H1 (cell line): ENCODE measurements around the gene ASXL2. TPM values are rescaled to one million over a fixed set of nuclear protein-coding genes. Genes with fewer than 3 reads are reported as not detected.

ENCODE experiments used
- CTCF ChIA-PET: fragments of 300-600 bp; sonication (Branson Sonifier 250); formaldehyde crosslinking; loops from one replicate; lab custom pipeline; 2021; ENCODE audit not compliant: partially characterized antibody; lab: Charles Lee
- POLR2A ChIA-PET: fragments of 300-600 bp; sonication (Branson Sonifier 250); formaldehyde crosslinking; loops from one replicate; lab custom pipeline; 2021; ENCODE audit warnings: inconsistent platforms; ENCODE audit not compliant: partially characterized antibody; lab: Charles Lee
- DNase-seq, 2 experiments: peaks; one replicate each; pipeline versions ENCODE4 v3.0.0 to v3.0.0-alpha.2; 2010 to 2022; ENCODE audit warnings: low spot score in 2 of 2, low read depth in 1 of 2, mixed read lengths in 1 of 2
- FAIRE-seq: peaks from 2 replicates; lab custom pipeline; 2011; peaks lifted over from hg19 to GRCh38; lab: Jason Lieb, UNC
- H2AFZ ChIP-seq: 2 replicates; pipeline ENCODE4 v1.8.1; 2012; ENCODE audit warnings: low read length, inconsistent platforms
- H2AK5ac ChIP-seq: 2 replicates; pipeline ENCODE4 v1.6.1; 2013; ENCODE audit warnings: low read depth, low read length
- H2BK120ac ChIP-seq: replicated peaks from 2 replicates; pipeline ENCODE3; 2013; ENCODE audit warnings: low read depth, low read length, inconsistent platforms
- H2BK12ac ChIP-seq: 2 replicates; pipeline ENCODE4 v1.6.1; 2013; ENCODE audit warnings: low read depth, low read length
- H2BK15ac ChIP-seq: 2 replicates; pipeline ENCODE4 v1.6.1; 2013; ENCODE audit warnings: low read length
- H2BK20ac ChIP-seq: 2 replicates; pipeline ENCODE4 v1.6.1; 2013; ENCODE audit warnings: low read length
- H2BK5ac ChIP-seq: 2 replicates; pipeline ENCODE4 v1.6.1; 2013; ENCODE audit warnings: low read depth, low read length
- H3K14ac ChIP-seq: 2 replicates; pipeline ENCODE4 v1.6.1; 2013; ENCODE audit warnings: inconsistent platforms; ENCODE audit not compliant: insufficient read length
- H3K18ac ChIP-seq: 2 replicates; pipeline ENCODE4 v1.6.1; 2013; ENCODE audit warnings: low read length; ENCODE audit errors: extremely low read depth
- H3K23ac ChIP-seq: 2 replicates; pipeline ENCODE4 v1.6.1; 2013; ENCODE audit warnings: inconsistent platforms; ENCODE audit not compliant: insufficient read length
- H3K23me2 ChIP-seq: 2 replicates; pipeline ENCODE4 v1.6.1; 2013; ENCODE audit warnings: low read depth, low read length
- H3K27ac ChIP-seq: 2 replicates; pipeline ENCODE4 v1.6.1; 2011; ENCODE audit warnings: low read depth, low read length, inconsistent platforms
- H3K27me3 ChIP-seq, 4 experiments: replicated peaks in 1 of 4; 1 replicate in 1 of 4; 2 replicates in 3 of 4; pipeline versions ENCODE4 v1.6.1 to v1.8.1; 2011 to 2013; ENCODE audit warnings: low read length in 3 of 4, mild to moderate bottlenecking in 3 of 4, inconsistent platforms in 2 of 4, mixed read lengths in 2 of 4, moderate library complexity in 1 of 4; ENCODE audit not compliant: control insufficient read depth in 3 of 4, insufficient read depth in 3 of 4; ENCODE audit errors: extremely low read depth in 1 of 4
- H3K36me3 ChIP-seq, 4 experiments: 2 replicates each; pipeline versions ENCODE4 v1.6.1 to v1.8.1; 2011 to 2013; ENCODE audit warnings: mild to moderate bottlenecking in 4 of 4, low read length in 3 of 4, moderate library complexity in 2 of 4, control low read depth in 1 of 4, inconsistent platforms in 1 of 4; ENCODE audit not compliant: insufficient read depth in 4 of 4, control insufficient read depth in 2 of 4
- H3K4ac ChIP-seq: replicated peaks from 2 replicates; pipeline ENCODE3; 2013; ENCODE audit warnings: low read length, low read depth, mixed read lengths, inconsistent platforms; ENCODE audit not compliant: insufficient read length
- H3K4me1 ChIP-seq, 4 experiments: replicated peaks in 1 of 4; 1 replicate in 1 of 4; 2 replicates in 3 of 4; pipeline versions ENCODE4 v1.6.1 to v1.8.1; 2011 to 2013; ENCODE audit warnings: low read length in 3 of 4, inconsistent platforms in 2 of 4, mixed read lengths in 1 of 4; ENCODE audit not compliant: insufficient read depth in 4 of 4, control insufficient read depth in 3 of 4
- H3K4me2 ChIP-seq, 2 experiments: 2 replicates each; pipeline versions ENCODE4 v1.6.1 to v1.8.1; 2011 to 2013; ENCODE audit warnings: low read depth in 2 of 2, low read length in 2 of 2, control low read depth in 1 of 2, inconsistent platforms in 1 of 2, mild to moderate bottlenecking in 1 of 2; ENCODE audit not compliant: insufficient read depth in 1 of 2
- H3K4me3 ChIP-seq, 4 experiments: fragments of 200-600, 300-600 bp in 1 of 4; sonication (generic), shearing (Covaris generic), sonication (Bioruptor Twin) in 1 of 4; 2 replicates each; pipeline versions ENCODE4 v1.5.1 to v1.8.1; 2011 to 2016; ENCODE audit warnings: low read length in 4 of 4, low read depth in 3 of 4, control low read depth in 2 of 4, inconsistent platforms in 2 of 4, mild to moderate bottlenecking in 2 of 4, mixed read lengths in 1 of 4, moderate library complexity in 1 of 4; ENCODE audit not compliant: insufficient read depth in 2 of 4; ENCODE audit errors: extremely low read depth in 1 of 4
- H3K56ac ChIP-seq: replicated peaks from 2 replicates; pipeline ENCODE3; 2013; ENCODE audit warnings: low read depth, mild to moderate bottlenecking, mixed read lengths, low read length, inconsistent platforms; ENCODE audit not compliant: insufficient read length
- H3K79me1 ChIP-seq: 2 replicates; pipeline ENCODE4 v1.6.1; 2013; ENCODE audit warnings: low read depth, low read length, control low read depth
- H3K79me2 ChIP-seq, 2 experiments: 2 replicates each; pipeline versions ENCODE4 v1.6.1 to v1.8.1; 2012 to 2013; ENCODE audit warnings: low read length in 2 of 2, mild to moderate bottlenecking in 2 of 2, inconsistent platforms in 1 of 2; ENCODE audit not compliant: insufficient read depth in 2 of 2, control insufficient read depth in 1 of 2
- H3K9ac ChIP-seq, 4 experiments: replicated peaks in 1 of 4; 1 replicate in 1 of 4; 2 replicates in 3 of 4; pipeline versions ENCODE4 v1.6.1 to v1.8.1; 2011 to 2013; ENCODE audit warnings: low read depth in 3 of 4, low read length in 3 of 4, control low read depth in 2 of 4, mild to moderate bottlenecking in 2 of 4, moderate library complexity in 2 of 4, inconsistent platforms in 1 of 4; ENCODE audit errors: extremely low read depth in 1 of 4
- H3K9me3 ChIP-seq, 2 experiments: 2 replicates each; pipeline versions ENCODE4 v1.6.1 to v1.8.1; 2012 to 2013; ENCODE audit warnings: mild to moderate bottlenecking in 2 of 2, moderate library complexity in 2 of 2, control low read depth in 1 of 2, inconsistent platforms in 1 of 2, low read depth in 1 of 2, low read length in 1 of 2, mixed read lengths in 1 of 2; ENCODE audit not compliant: insufficient read depth in 2 of 2
- H4K20me1 ChIP-seq, 2 experiments: replicated peaks in 1 of 2; 2 replicates each; pipeline versions ENCODE3 to v1.8.1; 2011 to 2013; ENCODE audit warnings: inconsistent platforms in 2 of 2, low read length in 2 of 2, mild to moderate bottlenecking in 1 of 2; ENCODE audit not compliant: insufficient read depth in 2 of 2, control insufficient read depth in 1 of 2
- H4K5ac ChIP-seq: 2 replicates; pipeline ENCODE4 v1.6.1; 2013; ENCODE audit warnings: low read length, low read depth, mixed read lengths, inconsistent platforms; ENCODE audit not compliant: insufficient read length
- H4K8ac ChIP-seq: 2 replicates; pipeline ENCODE4 v1.8.0; 2013; ENCODE audit warnings: mild to moderate bottlenecking, moderate library complexity, low read length, inconsistent platforms; ENCODE audit not compliant: insufficient read depth; ENCODE audit errors: extremely low read depth
- H4K91ac ChIP-seq: replicated peaks from 2 replicates; pipeline ENCODE3; 2013; ENCODE audit warnings: low read length, mixed read lengths, inconsistent platforms; ENCODE audit not compliant: insufficient read length
- PHF8 ChIP-seq: fragments of 200-600 bp; sonication (generic); conservative IDR thresholded peaks from 2 replicates; pipeline ENCODE4 v1.7.1; 2012; ENCODE audit warnings: low read depth, mild to moderate bottlenecking, inconsistent platforms, low read length, moderate library complexity
- RAD21 ChIP-seq, 2 experiments: IDR thresholded peaks in 1 of 2; conservative IDR thresholded peaks in 1 of 2; 2 replicates each; pipeline ENCODE4 v1.6.1; 2011; ENCODE audit warnings: low read depth in 2 of 2, low read length in 2 of 2, improper control_type of control experiment in 1 of 2, inconsistent platforms in 1 of 2, mild to moderate bottlenecking in 1 of 2, moderate library complexity in 1 of 2
- WGBS, 2 experiments: shearing (Covaris generic) in 1 of 2; methylation state at CpG; one replicate each; pipeline versions ENCODE4 v1.1.6 to v1.1.7; 2013 to 2015; ENCODE audit warnings: low lambda C conversion rate in 2 of 2, mixed read lengths in 2 of 2, inconsistent platforms in 1 of 2, low coverage in 1 of 2, missing lambda C conversion rate in 1 of 2; ENCODE audit not compliant: insufficient replicate concordance in 2 of 2, insufficient coverage in 1 of 2, insufficient read length in 1 of 2; ENCODE audit errors: extremely low coverage in 1 of 2, missing lambda C conversion rate in 1 of 2; 5-methylcytosine and 5-hydroxymethylcytosine counted together
- polyA plus RNA-seq, 7 experiments: library from polyadenylated mRNA; depleted of rRNA in 3 of 7; stranded (reverse) in 5 of 7; unstranded in 2 of 7; fragments of >200 nt in 5 of 7; fragments of 200-250 nt in 2 of 7; gene quantifications; 1 replicate in 5 of 7; 2 replicates in 1 of 7; 4 replicates in 1 of 7; pipeline versions ENCODE4 v1.2.1 to v1.2.3, GENCODE V29; 2011 to 2013; ENCODE audit warnings: missing spikeins in 2 of 7, mixed read lengths in 2 of 7
- total RNA-seq: library from RNA; stranded (reverse); fragmentation: NEBNext Ultra II Directional; extraction: Animal tissue kit (Norgen Biotek cat#: 25700); gene quantifications from 2 replicates; pipeline ENCODE4 v1.2.1, GENCODE V29; 2021
- TF ChIP-seq, protein P1 (sequence below), 3 experiments: IDR thresholded peaks; 1 replicate in 2 of 3; 2 replicates in 1 of 3; pipeline versions ENCODE4 v1.5.1 to v1.6.1; 2011; ENCODE audit warnings: low read length in 3 of 3, mild to moderate bottlenecking in 3 of 3, inconsistent platforms in 2 of 3, low read depth in 1 of 3, moderate library complexity in 1 of 3; ENCODE audit not compliant: insufficient read depth in 1 of 3; ENCODE audit errors: control extremely low read depth in 1 of 3

Gene ASXL2
- total and polyA plus RNA-seq, 2 of the 8 experiments (the other 6 are each of a cell fraction or from before 2014, with no cell fraction given), result 7.2 to 41.3 TPM

DNA sequence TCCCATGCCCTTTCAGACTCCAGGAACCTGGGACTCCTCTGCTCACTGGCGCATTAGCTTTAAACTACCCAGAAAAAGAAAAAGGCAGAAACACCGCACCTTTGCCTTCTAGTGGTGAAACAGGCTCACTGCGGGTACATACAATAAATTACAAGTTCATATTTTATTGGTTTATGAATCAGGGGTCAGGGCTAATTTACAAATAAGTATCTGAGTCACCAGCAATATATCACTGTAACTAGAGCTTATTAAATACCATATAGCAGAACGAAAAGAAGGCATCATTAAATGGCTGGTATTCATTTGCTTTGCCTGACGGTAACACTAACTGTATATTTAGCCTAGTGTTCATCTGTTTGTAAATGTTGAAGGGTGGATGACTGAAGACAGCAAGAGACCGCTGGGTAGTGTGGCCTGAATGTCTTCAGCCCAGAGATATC, 178.0 kb downstream of the ASXL2 start:
- Histone ChIP-seq H4K8ac (no peak overlapping the region), H3K9me3 (peaks cover 0 to 5% of the 10 kb centered on the region in 2 experiments; a peak in 1 of 4 replicates), H3K14ac (no peak overlapping the region), H3K4me3 (no peak overlapping the region), H3K23me2 (no peaks in the 10 kb centered on the region; the same call in 1 of the 2 replicates), H2BK120ac (no peak overlapping the region), H4K20me1 (no peaks in the 10 kb centered on the region), H3K79me2 (no peaks in the 10 kb centered on the region), H2BK12ac (no peak overlapping the region), H3K18ac (no peak overlapping the region), H2AFZ (no peak overlapping the region), H3K4me1 (peaks cover 0 to 12% (median 6%) of the 10 kb centered on the region in 4 experiments; a peak in 6 of 7 replicates), H2BK20ac (no peak overlapping the region), H3K56ac (no peak overlapping the region), H3K4me2 (no peak overlapping the region), H2AK5ac (no peak overlapping the region), H3K27ac (no peak overlapping the region), H4K91ac (no peak overlapping the region), H3K79me1 (no peaks in the 10 kb centered on the region), H3K23ac (no peak overlapping the region), H3K27me3 (peaks cover 0 to 8% (median under 1%) of the 10 kb centered on the region in 4 experiments; a peak in 2 of 7 replicates), H4K5ac (no peak overlapping the region), H2BK15ac (no peak overlapping the region), H2BK5ac (no peak overlapping the region), H3K4ac (no peak overlapping the region), H3K36me3 (no peaks in the 10 kb centered on the region), H3K9ac (no peak overlapping the region)
- DNase-seq (no peak), FAIRE-seq (no peak)
- WGBS, 2 experiments, result 40% methylated on average over 6 of the region's 6 CpGs; no CpG with 5 or more reads in 1 of the 2 experiments
- CTCF ChIA-PET, result interaction anchor here (0.6 to 6.8 kb wide), 32 partner anchors 10 to 699 kb away, joined by 3 to 110 read pairs (median 4); partner anchors contain the start of gene DTNB
- TF ChIP-seq RAD21 (IDR thresholded peaks at IDR 0.05 in 1 of 2, conservative IDR thresholded peaks at IDR 0.05 in 1 of 2; ENCODE audit: low read depth in 2 of 2, low read length in 2 of 2), result peak; percentile 63 to 64
- TF ChIP-seq PHF8, result no peak
- TF ChIP-seq, protein P1, sequence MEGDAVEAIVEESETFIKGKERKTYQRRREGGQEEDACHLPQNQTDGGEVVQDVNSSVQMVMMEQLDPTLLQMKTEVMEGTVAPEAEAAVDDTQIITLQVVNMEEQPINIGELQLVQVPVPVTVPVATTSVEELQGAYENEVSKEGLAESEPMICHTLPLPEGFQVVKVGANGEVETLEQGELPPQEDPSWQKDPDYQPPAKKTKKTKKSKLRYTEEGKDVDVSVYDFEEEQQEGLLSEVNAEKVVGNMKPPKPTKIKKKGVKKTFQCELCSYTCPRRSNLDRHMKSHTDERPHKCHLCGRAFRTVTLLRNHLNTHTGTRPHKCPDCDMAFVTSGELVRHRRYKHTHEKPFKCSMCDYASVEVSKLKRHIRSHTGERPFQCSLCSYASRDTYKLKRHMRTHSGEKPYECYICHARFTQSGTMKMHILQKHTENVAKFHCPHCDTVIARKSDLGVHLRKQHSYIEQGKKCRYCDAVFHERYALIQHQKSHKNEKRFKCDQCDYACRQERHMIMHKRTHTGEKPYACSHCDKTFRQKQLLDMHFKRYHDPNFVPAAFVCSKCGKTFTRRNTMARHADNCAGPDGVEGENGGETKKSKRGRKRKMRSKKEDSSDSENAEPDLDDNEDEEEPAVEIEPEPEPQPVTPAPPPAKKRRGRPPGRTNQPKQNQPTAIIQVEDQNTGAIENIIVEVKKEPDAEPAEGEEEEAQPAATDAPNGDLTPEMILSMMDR (IDR thresholded peaks at IDR 0.05; ENCODE audit: control extremely low read depth in 1 of 3, insufficient read depth in 1 of 3, low read depth in 1 of 3, low read length in 3 of 3), result peak in 2 of 3 experiments; percentile 50 to 74; a peak in 2 of 4 replicates
- POLR2A ChIA-PET, result interaction anchor here (0.7 to 1.2 kb wide), 2 partner anchors 19 to 94 kb away, joined by 3 read pairs; no protein-coding TSS in a partner anchor
